Type B pancreatic cell (in vitro differentiated cells): Measurements from ENCODE around the gene LDHB. TPM values are rescaled to one million over a fixed set of nuclear protein-coding genes. Genes with fewer than 3 reads are reported as not detected.

Source experiments
- DNase-seq: peaks from one replicate; pipeline ENCODE4 v3.0.0; 2021; ENCODE audit warnings: mixed read lengths; ENCODE audit not compliant: unreplicated experiment; ENCODE audit errors: extremely low spot score
- H3K27ac Mint-ChIP-seq: 2 replicates; pipeline ENCODE4 v1.8.0; 2021; ENCODE audit warnings: mild to moderate bottlenecking, mixed read lengths
- H3K27me3 Mint-ChIP-seq: 2 replicates; pipeline ENCODE4 v1.8.0; 2021; ENCODE audit warnings: mixed read lengths
- H3K36me3 Mint-ChIP-seq: 2 replicates; pipeline ENCODE4 v1.8.0; 2021; ENCODE audit warnings: mixed read lengths
- H3K4me1 Mint-ChIP-seq: one replicate; pipeline ENCODE4 v1.8.0; 2021; ENCODE audit warnings: mixed read lengths; ENCODE audit not compliant: unreplicated experiment
- H3K4me3 Mint-ChIP-seq: 2 replicates; pipeline ENCODE4 v1.8.0; 2021; ENCODE audit warnings: mild to moderate bottlenecking, mixed read lengths
- H3K9me3 Mint-ChIP-seq: 2 replicates; pipeline ENCODE4 v1.8.0; 2021; ENCODE audit warnings: mixed read lengths
- CTCF ChIP-seq: fragments of 200-600 bp; sonication (generic); conservative IDR thresholded peaks from 2 replicates; pipeline ENCODE4 v1.5.0; 2021; ENCODE audit warnings: antibody characterized with exemption, mild to moderate bottlenecking
- total RNA-seq: library from RNA; stranded (reverse); gene quantifications from 2 replicates; pipeline ENCODE4 v1.2.1, GENCODE V29; 2021; ENCODE audit warnings: low replicate concordance

The LDHB gene
- total RNA-seq, 1 donor from 2014 or later = 848 TPM

- H3K27ac Mint-ChIP-seq = no peak overlapping the region
- H3K27me3 Mint-ChIP-seq = no peaks in the 10 kb centered on the region
- H3K4me1 Mint-ChIP-seq = no peaks in the 10 kb centered on the region
- TF ChIP-seq CTCF = no peak
- no peak for DNase-seq
- no peak overlapping the region for H3K4me3 Mint-ChIP-seq
- H3K36me3 Mint-ChIP-seq = no peaks in the 10 kb centered on the region
- no peaks in the 10 kb centered on the region for H3K9me3 Mint-ChIP-seq
Observed at GRCh38 chr12:21585485-21585884, 72.2 kb downstream of the LDHB start.

Other genes with a start within 250 kb of the LDHB start
- 10.9 and 34.1 TPM in 2 replicates for gene PYROXD1, start 220.2 kb downstream of the LDHB start, total RNA-seq
- 25.6 and 36.1 TPM in 2 replicates for gene RECQL, start 156.2 kb downstream of the LDHB start, total RNA-seq
- gene GOLT1B, start 156.1 kb downstream of the LDHB start, total RNA-seq = 36.3 and 65.9 TPM in 2 replicates
- 0.71 and 0.87 TPM in 2 replicates for gene SPX, start 131.5 kb downstream of the LDHB start, total RNA-seq
- 0.26 TPM in 1 of 2 replicates, not detected in the other for gene GYS2, start 53.0 kb downstream of the LDHB start, total RNA-seq
- gene KCNJ8, start 116.9 kb upstream of the LDHB start, total RNA-seq = 2.4 and 7.8 TPM in 2 replicates